Endothelial cell of umbilical vein (primary cell): ENCODE results near the gene CHAF1A. TPM values are rescaled to one million over a fixed set of nuclear protein-coding genes. Genes with fewer than 3 reads are reported as not detected.

ENCODE experiments used
- BruUV-seq: library from RNA; stranded (reverse); fragments of 400-500 nt; replicated peaks from 2 replicates; lab custom pipeline; 2021; lab: Mats Ljungman, UMichigan
- CTCF ChIA-PET: fragments of 300-600, 350-600 bp; sonication (Branson Sonifier 250); formaldehyde crosslinking; loops from one replicate; lab custom pipeline; 2021; ENCODE audit warnings: antibody characterized with exemption, inconsistent platforms; lab: Charles Lee
- POLR2A ChIA-PET: fragments of 300-600, 350-600 bp; sonication (Branson Sonifier 250); formaldehyde crosslinking; loops from one replicate; lab custom pipeline; 2021; ENCODE audit warnings: antibody characterized with exemption, inconsistent platforms; lab: Charles Lee
- DNase-seq: peaks from one replicate; pipeline ENCODE4 v3.0.0-alpha.2; 2011; ENCODE audit warnings: low read depth, low spot score
- FAIRE-seq: peaks from 2 replicates; lab custom pipeline; 2011; peaks lifted over from hg19 to GRCh38; lab: Jason Lieb, UNC
- H2AFZ ChIP-seq: 2 replicates; pipeline ENCODE4 v1.6.0; 2012; ENCODE audit warnings: low read depth, low read length, control low read depth, inconsistent platforms
- H3K27ac ChIP-seq: 2 replicates; pipeline ENCODE4 v1.5.1; 2011; ENCODE audit warnings: low read depth, mild to moderate bottlenecking, control low read depth, low read length, moderate library complexity; ENCODE audit not compliant: insufficient read depth
- H3K27me3 ChIP-seq, 2 experiments: 2 replicates each; pipeline versions ENCODE4 v1.6.0 to v1.6.1; 2011; ENCODE audit warnings: low read length in 2 of 2, mixed read lengths in 1 of 2; ENCODE audit not compliant: control insufficient read depth in 2 of 2, insufficient read depth in 2 of 2
- H3K36me3 ChIP-seq, 2 experiments: 2 replicates in 1 of 2; 3 replicates in 1 of 2; pipeline ENCODE4 v1.5.1; 2011; ENCODE audit warnings: low read length in 2 of 2, mild to moderate bottlenecking in 1 of 2, moderate library complexity in 1 of 2; ENCODE audit not compliant: control insufficient read depth in 2 of 2, insufficient read depth in 2 of 2; ENCODE audit errors: extremely low read depth in 1 of 2
- H3K4me1 ChIP-seq: 3 replicates; pipeline ENCODE4 v1.5.1; 2011; ENCODE audit warnings: mild to moderate bottlenecking, low read length; ENCODE audit not compliant: control insufficient read depth, insufficient read depth; ENCODE audit errors: extremely low read depth
- H3K4me2 ChIP-seq: 2 replicates; pipeline ENCODE4 v1.6.1; 2011; ENCODE audit warnings: low read length, control low read depth, mixed read lengths; ENCODE audit not compliant: insufficient read depth
- H3K4me3 ChIP-seq, 3 experiments: fragments of 200-600 bp in 1 of 3; sonication (generic), shearing (Covaris generic) in 1 of 3; replicated peaks in 1 of 3; 2 replicates each; pipeline ENCODE4 v1.5.1; 2011 to 2016; ENCODE audit warnings: control low read depth in 3 of 3, low read length in 3 of 3, mild to moderate bottlenecking in 2 of 3, inconsistent platforms in 1 of 3, low read depth in 1 of 3, moderate library complexity in 1 of 3; ENCODE audit not compliant: insufficient read depth in 1 of 3
- H3K79me2 ChIP-seq: 2 replicates; pipeline ENCODE4 v1.6.0; 2012; ENCODE audit warnings: low read length, inconsistent platforms; ENCODE audit not compliant: control insufficient read depth, insufficient read depth
- H3K9ac ChIP-seq: replicated peaks from 2 replicates; pipeline ENCODE3; 2011; ENCODE audit warnings: low read length, control low read depth; ENCODE audit not compliant: insufficient read depth; ENCODE audit errors: extremely low read depth
- H3K9me1 ChIP-seq: replicated peaks from 3 replicates; pipeline ENCODE4 v1.6.0; 2011; ENCODE audit warnings: mild to moderate bottlenecking, low read length; ENCODE audit not compliant: control insufficient read depth, insufficient read depth; ENCODE audit errors: extremely low read depth
- H3K9me3 ChIP-seq: replicated peaks from 2 replicates; pipeline ENCODE4 v1.5.1; 2012; ENCODE audit warnings: low read length, inconsistent platforms; ENCODE audit not compliant: control insufficient read depth, insufficient read depth
- H4K20me1 ChIP-seq: replicated peaks from 2 replicates; pipeline ENCODE3; 2011; ENCODE audit warnings: mild to moderate bottlenecking, low read length; ENCODE audit not compliant: control insufficient read depth, insufficient read depth; ENCODE audit errors: extremely low read depth
- CTCF ChIP-seq, 2 donors: IDR thresholded peaks; 1 replicate in 1 of 2; 2 replicates in 1 of 2; pipeline ENCODE4 v1.5.1; 2011; ENCODE audit warnings: low read length in 2 of 2, mild to moderate bottlenecking in 2 of 2, moderate library complexity in 2 of 2, control low read depth in 1 of 2, inconsistent platforms in 1 of 2, low read depth in 1 of 2; ENCODE audit not compliant: insufficient read depth in 1 of 2; ENCODE audit errors: extremely low read depth in 1 of 2
- EZH2 ChIP-seq: IDR thresholded peaks from 2 replicates; pipeline ENCODE4 v1.6.1; 2012; ENCODE audit warnings: borderline replicate concordance, low read depth, mild to moderate bottlenecking, moderate library complexity, low read length, inconsistent platforms; ENCODE audit not compliant: severe bottlenecking
- FOS ChIP-seq: IDR thresholded peaks from 2 replicates; pipeline ENCODE4 v1.6.1; 2011; ENCODE audit warnings: mild to moderate bottlenecking, low read length, moderate library complexity, borderline replicate concordance; ENCODE audit not compliant: insufficient read depth
- GATA2 ChIP-seq: IDR thresholded peaks from 2 replicates; pipeline ENCODE4 v1.7.0; 2011; ENCODE audit warnings: low read depth, mild to moderate bottlenecking, moderate library complexity, mixed read lengths, low read length; ENCODE audit not compliant: insufficient read length, insufficient read depth
- JUN ChIP-seq: IDR thresholded peaks from 2 replicates; pipeline ENCODE4 v1.6.1; 2011; ENCODE audit warnings: borderline replicate concordance, low read depth; ENCODE audit not compliant: insufficient read length, insufficient read depth
- MAX ChIP-seq: IDR thresholded peaks from 2 replicates; pipeline ENCODE4 v1.6.1; 2011; ENCODE audit not compliant: insufficient read depth, insufficient read length
- MYC ChIP-seq: IDR thresholded peaks from one replicate; pipeline ENCODE4 v1.6.1; 2011; ENCODE audit warnings: mild to moderate bottlenecking, low read depth, low read length
- POLR2A ChIP-seq: IDR thresholded peaks from 2 replicates; pipeline ENCODE4 v1.6.1; 2012; ENCODE audit warnings: low read depth, mild to moderate bottlenecking, control low read depth, low read length
- POLR2AphosphoS5 ChIP-seq: IDR thresholded peaks from 2 replicates; pipeline ENCODE4 v1.6.1; 2012; ENCODE audit warnings: low read depth, mild to moderate bottlenecking, control low read depth, low read length, moderate library complexity; ENCODE audit not compliant: insufficient read depth
- dilution Hi-C: fragments of 300-500 bp; cut with MboI; formaldehyde crosslinking; loops from one replicate; pipeline ENCODE4 v1.15.0; 2019; ENCODE audit warnings: low sequenced_read_pairs; ENCODE audit not compliant: extremely low pct_ligation_motif_present
- intact Hi-C: fragments of 100-400 bp; cut with micrococcal nuclease; formaldehyde crosslinking; loops from one replicate; pipeline ENCODE4 v1.10.0; 2022
- polyA plus RNA-seq, 4 experiments: library from polyadenylated mRNA; depleted of rRNA in 3 of 4; stranded (reverse) in 3 of 4; unstranded in 1 of 4; fragments of >200 nt; gene quantifications; 2 replicates each; pipeline versions ENCODE4 v1.2.1 to v1.2.3, GENCODE V29; 2011 to 2012; ENCODE audit warnings: missing spikeins in 1 of 4
- total RNA-seq: library from RNA; stranded (reverse); gene quantifications from 2 replicates; pipeline ENCODE4 v1.2.3, GENCODE V29; 2021

The CHAF1A gene
- total and polyA plus RNA-seq, 2 donors (not counting 3 experiments of a cell fraction or from before 2014, with no cell fraction given): 19.5 to 44.5 TPM

GRCh38 chr19:4378886-4379285, 23.6 kb upstream of the CHAF1A start:
- no peak for TF ChIP-seq GATA2
- no peak for TF ChIP-seq MAX
- TF ChIP-seq EZH2: no peak
- TF ChIP-seq FOS: no peak
- TF ChIP-seq MYC: no peak
- no peak for TF ChIP-seq POLR2A
- TF ChIP-seq CTCF (IDR thresholded peaks at IDR 0.05; ENCODE audit: extremely low read depth in 1 of 2, insufficient read depth in 1 of 2, low read depth in 1 of 2, low read length in 2 of 2): no peak
- TF ChIP-seq JUN: no peak
- no peak for TF ChIP-seq POLR2AphosphoS5
- peaks cover 52% of the 10 kb centered on the region for H3K4me1 ChIP-seq
- H3K27me3 ChIP-seq: no peaks in the 10 kb centered on the region
- no peak overlapping the region for H2AFZ ChIP-seq
- no peak for FAIRE-seq
- CTCF ChIA-PET: interaction anchor here (0.7 to 8.7 kb wide), 4 partner anchors 9 to 183 kb away, joined by 3 to 105 read pairs (median 12); partner anchors contain the start of gene SH3GL1
- DNase-seq: no peak
- no peak overlapping the region for H3K4me2 ChIP-seq
- intact Hi-C loops (no loop called here), dilution Hi-C loops (no loop called here)
- POLR2A ChIA-PET: no interaction called here
- no peaks in the 10 kb centered on the region for H4K20me1 ChIP-seq
- H3K36me3 ChIP-seq: peaks cover 0 to 10% of the 10 kb centered on the region in 2 experiments
- H3K79me2 ChIP-seq: peaks cover 90% of the 10 kb centered on the region
- H3K9ac ChIP-seq: no peak overlapping the region
- H3K9me1 ChIP-seq: no peaks in the 10 kb centered on the region
- no TSS peak for BruUV-seq
- no peak overlapping the region for H3K27ac ChIP-seq
- H3K4me3 ChIP-seq: no peak overlapping the region
- no peaks in the 10 kb centered on the region for H3K9me3 ChIP-seq
